WI38 (cell line): ENCODE measurements around the gene ZNF782.
"Not testable (repeated sequence)": the region's sequence is repeated elsewhere in the genome, so short reads cannot be mapped to it uniquely, and the experiment has no call there.

Experiments
- H3K4me3 ChIP-seq: 2 replicates; pipeline ENCODE4 v1.5.1; 2011; ENCODE audit warnings: low read depth, mild to moderate bottlenecking, control low read depth, low read length
- TF ChIP-seq, protein P1 (sequence below): IDR thresholded peaks from 2 replicates; pipeline ENCODE4 v1.5.1; 2012; ENCODE audit warnings: low read depth, mild to moderate bottlenecking, control low read depth, low read length

Gene ZNF782

DNA sequence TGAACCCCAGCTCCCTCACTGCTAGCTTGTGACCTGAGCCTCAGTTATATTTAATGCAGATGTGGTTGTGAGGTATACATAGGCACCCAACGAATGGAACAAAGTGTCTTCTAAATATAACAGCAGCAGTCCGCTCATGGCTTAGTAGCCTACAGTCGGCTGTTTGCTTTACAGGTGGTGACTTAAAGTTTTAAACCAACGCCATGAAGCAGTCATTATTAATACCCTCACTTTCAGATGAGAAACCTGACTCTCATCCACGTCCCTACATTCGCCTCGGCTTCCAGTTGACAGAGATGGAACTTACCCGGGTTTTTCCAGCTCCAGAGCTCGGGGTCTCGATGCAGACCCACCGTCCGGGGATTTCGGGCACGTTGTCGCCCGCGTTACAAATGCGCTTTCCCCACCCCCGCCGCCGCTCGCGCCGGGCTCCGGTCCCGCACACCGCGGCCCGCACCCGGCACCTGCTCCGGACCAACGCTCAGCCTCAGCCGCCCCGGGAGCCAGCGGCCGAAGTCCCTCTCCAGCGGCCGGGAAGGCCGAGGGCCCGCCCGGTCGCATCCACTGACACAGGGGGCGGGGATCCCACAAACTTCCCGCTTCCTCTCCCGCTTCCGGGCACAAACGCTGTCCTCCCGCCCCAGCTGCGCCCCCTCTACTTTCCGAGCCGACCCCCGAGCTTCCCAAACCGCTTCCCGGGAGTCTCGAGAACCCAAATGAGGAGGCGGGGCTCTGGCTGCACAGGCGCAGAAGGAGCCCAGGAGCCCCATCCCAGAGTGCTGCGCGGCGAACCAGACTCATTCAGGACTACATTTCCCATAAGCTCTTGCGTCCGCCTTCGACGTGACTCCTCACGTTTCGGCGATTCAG lies at the start of gene ZNF782:
TSS of gene ZNF782 (minus strand) at position 734 of the 870 bp plus-strand sequence. CDS start 2,553 bp downstream, outside the sequence.
- TF ChIP-seq, protein P1, sequence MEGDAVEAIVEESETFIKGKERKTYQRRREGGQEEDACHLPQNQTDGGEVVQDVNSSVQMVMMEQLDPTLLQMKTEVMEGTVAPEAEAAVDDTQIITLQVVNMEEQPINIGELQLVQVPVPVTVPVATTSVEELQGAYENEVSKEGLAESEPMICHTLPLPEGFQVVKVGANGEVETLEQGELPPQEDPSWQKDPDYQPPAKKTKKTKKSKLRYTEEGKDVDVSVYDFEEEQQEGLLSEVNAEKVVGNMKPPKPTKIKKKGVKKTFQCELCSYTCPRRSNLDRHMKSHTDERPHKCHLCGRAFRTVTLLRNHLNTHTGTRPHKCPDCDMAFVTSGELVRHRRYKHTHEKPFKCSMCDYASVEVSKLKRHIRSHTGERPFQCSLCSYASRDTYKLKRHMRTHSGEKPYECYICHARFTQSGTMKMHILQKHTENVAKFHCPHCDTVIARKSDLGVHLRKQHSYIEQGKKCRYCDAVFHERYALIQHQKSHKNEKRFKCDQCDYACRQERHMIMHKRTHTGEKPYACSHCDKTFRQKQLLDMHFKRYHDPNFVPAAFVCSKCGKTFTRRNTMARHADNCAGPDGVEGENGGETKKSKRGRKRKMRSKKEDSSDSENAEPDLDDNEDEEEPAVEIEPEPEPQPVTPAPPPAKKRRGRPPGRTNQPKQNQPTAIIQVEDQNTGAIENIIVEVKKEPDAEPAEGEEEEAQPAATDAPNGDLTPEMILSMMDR: no peak
- peak within 1 kb of the TSS; percentile 73 for H3K4me3 ChIP-seq

DNA sequence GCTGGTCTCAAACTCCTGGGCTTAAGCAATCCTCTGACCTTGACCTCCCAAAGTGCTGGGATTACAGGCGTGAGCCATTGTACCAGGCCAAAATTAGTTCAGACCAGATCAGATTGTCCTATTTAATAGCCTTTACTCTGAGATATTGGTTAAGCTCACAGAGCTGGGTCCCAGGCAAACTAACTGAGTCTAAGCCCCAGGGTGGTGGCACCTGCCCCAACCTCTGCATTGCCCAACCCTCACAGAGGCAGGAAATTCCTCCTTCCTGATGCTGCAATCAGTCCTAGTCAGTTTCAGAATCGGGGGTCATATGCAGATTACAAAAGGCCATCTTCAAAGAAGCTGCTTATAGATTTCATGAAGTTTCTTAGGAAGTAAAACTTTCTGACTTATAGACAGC lies 45.7 kb upstream of the ZNF782 start:
- not testable (repeated sequence) for H3K4me3 ChIP-seq

DNA sequence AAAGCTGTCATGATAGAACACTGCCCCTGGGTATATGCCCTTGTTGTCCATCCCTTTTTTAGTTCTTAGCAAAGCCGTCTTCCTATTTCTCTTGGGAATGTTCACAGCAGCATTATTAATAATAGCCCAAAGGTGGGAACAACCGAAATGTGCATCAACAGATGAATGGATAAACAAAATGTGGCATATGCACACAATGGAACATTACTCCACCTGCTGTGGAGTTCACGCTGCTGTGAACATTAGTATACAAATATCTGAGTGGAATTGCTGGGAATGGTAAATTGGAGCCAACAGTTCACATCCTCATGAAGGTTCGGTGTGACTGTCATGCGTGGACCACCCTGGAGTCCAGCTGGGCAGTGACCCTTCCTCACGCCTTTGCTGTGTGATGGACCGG lies 37.8 kb upstream of the ZNF782 start:
- no peak overlapping the region for H3K4me3 ChIP-seq
- TF ChIP-seq, protein P1: no peak

DNA sequence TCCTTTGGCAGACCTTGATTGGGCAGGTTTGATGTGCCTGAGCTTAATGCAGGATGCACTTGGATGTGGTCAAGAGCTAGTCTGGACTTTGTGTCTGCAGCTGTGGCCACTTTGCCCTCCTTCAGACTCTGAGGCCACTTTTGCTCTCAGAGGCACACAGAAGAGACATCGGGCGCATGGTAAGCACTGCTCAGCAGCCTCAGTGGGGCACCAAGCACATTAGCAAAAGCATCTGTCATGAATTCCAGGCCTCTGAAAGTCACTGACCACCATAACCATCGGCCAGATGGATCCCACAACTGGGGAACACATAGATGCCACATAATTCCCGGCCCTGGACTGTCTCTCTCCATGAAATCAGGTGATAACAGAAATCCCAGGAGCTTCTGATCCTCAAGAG lies 34.3 kb upstream of the ZNF782 start:
- TF ChIP-seq, protein P1: no peak
- no peak overlapping the region for H3K4me3 ChIP-seq

DNA sequence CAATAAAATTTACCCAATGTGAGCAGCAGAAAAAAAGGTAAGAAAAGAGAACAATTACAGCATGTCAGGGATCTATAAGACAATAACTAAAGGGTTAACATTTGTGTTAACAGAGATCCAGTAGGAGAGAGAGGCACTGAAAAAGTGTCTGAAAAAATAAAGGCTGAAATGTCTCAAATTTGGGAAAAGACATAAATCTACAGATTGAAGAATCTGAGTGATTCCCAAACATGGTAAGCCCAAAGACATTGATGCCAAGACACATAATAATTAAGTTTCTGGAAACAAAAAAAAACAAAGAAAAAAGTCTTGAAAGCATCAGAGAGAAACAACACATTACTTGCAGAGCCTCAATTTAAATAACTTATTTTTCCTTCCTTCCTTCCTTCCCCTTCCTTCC lies 31.1 kb upstream of the ZNF782 start:
- TF ChIP-seq, protein P1: no peak

DNA sequence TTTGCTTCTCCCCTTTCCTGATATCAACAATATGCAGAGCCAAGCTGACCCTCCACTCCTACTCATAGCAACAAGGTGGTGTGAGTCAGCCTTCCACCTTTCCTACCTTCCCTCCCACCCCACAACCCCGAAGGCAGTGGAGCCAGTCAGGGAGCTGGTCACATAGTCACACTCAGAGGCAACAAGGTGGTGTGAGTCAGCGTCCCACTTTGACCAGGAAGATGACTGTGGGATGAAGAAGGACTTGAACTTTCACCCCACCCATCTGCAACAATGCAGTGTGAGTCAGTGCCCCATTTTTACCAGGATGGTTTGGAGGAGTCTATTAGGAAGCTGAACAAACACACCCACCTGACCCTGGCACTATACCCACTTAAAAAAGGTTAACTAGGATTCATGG lies 30.1 kb upstream of the ZNF782 start:
- TF ChIP-seq, protein P1: no peak

More for the DNA sequence above, 31.1 kb upstream of the ZNF782 start:
- H3K4me3 ChIP-seq: no peak overlapping the region

DNA sequence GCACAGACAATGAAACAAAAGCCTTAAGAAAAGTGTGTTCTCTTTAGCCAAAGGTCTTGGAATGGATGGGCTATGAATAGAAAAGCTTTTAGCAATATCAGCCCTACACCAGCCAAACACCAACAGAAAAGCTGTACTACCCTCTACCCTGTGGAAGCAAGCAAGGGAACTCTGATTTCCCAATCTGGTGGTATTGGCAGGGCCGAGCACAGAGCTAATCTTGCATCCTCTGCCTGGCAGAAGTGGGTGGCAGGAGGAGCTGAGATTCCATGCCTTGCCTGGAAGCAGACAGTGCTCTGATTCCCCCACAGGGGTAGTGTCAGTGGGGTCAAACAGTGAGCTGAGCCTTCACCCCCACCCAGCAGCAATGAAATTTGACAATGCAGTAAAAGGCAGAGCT lies 29.6 kb upstream of the ZNF782 start:
- H3K4me3 ChIP-seq: no peak overlapping the region
- TF ChIP-seq, protein P1: no peak

More for the DNA sequence above, 30.1 kb upstream of the ZNF782 start:
- no peak overlapping the region for H3K4me3 ChIP-seq
